ENCODE measurements around the gene RAB28.

Gene RAB28

GRCh38 chr4:13484122-13484748, at the start of gene RAB28:
Gene RAB28, minus strand, starts transcription at chr4:13484340.
- Mint-ChIP-seq H3K4me3 (peak within 1 kb of the TSS; percentile 86 to 88), H3K9me3 (no peaks in the 10 kb centered on the region), H3K4me1 (peaks cover 14 to 18% of the 10 kb centered on the region in 2 donors), H3K36me3 (peaks cover 0 to 2% of the 10 kb centered on the region in 2 donors), H3K27ac (peak within 1 kb of the TSS; percentile 98), H3K27me3 (peaks cover 8 to 15% of the 10 kb centered on the region in 2 donors)
- DNase-seq: peak; percentile 91
- peak; percentile 94 to 96 for ATAC-seq (replicated peaks)

DNA sequence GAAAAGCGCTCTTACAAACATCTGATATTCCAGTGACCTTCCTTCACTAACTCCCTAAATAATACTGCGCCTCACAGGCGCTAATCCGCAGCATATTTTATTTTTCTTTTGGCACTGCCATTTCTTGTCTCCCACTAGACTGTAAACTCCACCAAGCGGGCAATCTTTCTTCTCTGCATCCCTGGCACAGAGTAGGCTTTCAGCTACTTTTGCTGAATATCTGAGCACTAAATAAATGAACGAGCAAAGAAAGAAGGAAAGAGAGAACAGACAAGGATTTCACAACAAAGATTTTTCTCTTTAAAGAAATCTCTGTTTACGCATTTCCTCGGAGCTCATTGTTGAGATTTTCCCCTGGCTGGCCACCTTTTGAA, 47.5 kb upstream of the RAB28 start:
- H3K27ac Mint-ChIP-seq: peak overlapping the region; percentile 88
- peaks cover 16 to 25% of the 10 kb centered on the region in 2 donors for H3K4me1 Mint-ChIP-seq
- peaks cover 74 to 94% of the 10 kb centered on the region in 2 donors for H3K27me3 Mint-ChIP-seq

GRCh38 chr4:13530823-13531624, 46.9 kb upstream of the RAB28 start:
- Mint-ChIP-seq H3K9me3 (peaks cover 0 to 2% of the 10 kb centered on the region in 2 donors), H3K27ac (peak overlapping the region; percentile 88), H3K36me3 (peaks cover 0 to 2% of the 10 kb centered on the region in 2 donors), H3K4me3 (no peak overlapping the region), H3K27me3 (peaks cover 70 to 90% of the 10 kb centered on the region in 2 donors), H3K4me1 (peaks cover 16 to 25% of the 10 kb centered on the region in 2 donors)
- DNase-seq (no peak), ATAC-seq (replicated peaks) (no peak)

More for the DNA sequence above, 47.5 kb upstream of the RAB28 start:
- no peak overlapping the region for H3K4me3 Mint-ChIP-seq
- DNase-seq: no peak
- H3K9me3 Mint-ChIP-seq: peaks cover 0 to 2% of the 10 kb centered on the region in 2 donors
- H3K36me3 Mint-ChIP-seq: peaks cover 0 to 2% of the 10 kb centered on the region in 2 donors
- no peak for ATAC-seq (replicated peaks)

- H3K27ac Mint-ChIP-seq: peak overlapping the region; percentile 42
- H3K4me1 Mint-ChIP-seq: peaks cover 16 to 23% of the 10 kb centered on the region in 2 donors
- H3K4me3 Mint-ChIP-seq: peak overlapping the region in 1 of 2 donors; percentile 25
- DNase-seq (no peak), ATAC-seq (replicated peaks) (no peak)
- peaks cover under 1 to 2% of the 10 kb centered on the region in 2 donors for H3K36me3 Mint-ChIP-seq
- peaks cover 73 to 86% of the 10 kb centered on the region in 2 donors for H3K27me3 Mint-ChIP-seq
- H3K9me3 Mint-ChIP-seq: peaks cover 0 to 3% of the 10 kb centered on the region in 2 donors
Measured at GRCh38 chr4:13529128-13529919, 45.2 kb upstream of the RAB28 start.

DNA sequence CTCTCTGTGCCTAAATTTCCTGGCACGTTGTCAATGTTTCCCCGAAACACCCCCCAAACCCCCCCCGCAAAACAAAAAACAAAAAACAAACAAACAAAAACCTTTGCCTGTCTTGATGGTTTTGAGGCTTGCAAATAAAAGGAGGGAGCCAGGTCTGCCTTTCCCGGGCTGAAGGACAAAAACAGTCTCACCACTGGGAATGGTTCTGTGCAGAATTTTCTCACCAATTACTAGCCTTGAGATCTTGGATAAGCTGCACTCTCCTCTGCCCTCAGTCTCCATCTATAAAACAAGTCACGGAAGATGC, 44.6 kb upstream of the RAB28 start:
- H3K27ac Mint-ChIP-seq: peak overlapping the region; percentile 90
- DNase-seq (no peak), ATAC-seq (replicated peaks) (no peak)
- peaks cover 73 to 86% of the 10 kb centered on the region in 2 donors for H3K27me3 Mint-ChIP-seq
- H3K36me3 Mint-ChIP-seq: peaks cover 2 to 6% of the 10 kb centered on the region in 2 donors
- peaks cover 0 to 5% of the 10 kb centered on the region in 2 donors for H3K9me3 Mint-ChIP-seq
- H3K4me1 Mint-ChIP-seq: peaks cover 16 to 18% of the 10 kb centered on the region in 2 donors
- no peak overlapping the region for H3K4me3 Mint-ChIP-seq

DNA sequence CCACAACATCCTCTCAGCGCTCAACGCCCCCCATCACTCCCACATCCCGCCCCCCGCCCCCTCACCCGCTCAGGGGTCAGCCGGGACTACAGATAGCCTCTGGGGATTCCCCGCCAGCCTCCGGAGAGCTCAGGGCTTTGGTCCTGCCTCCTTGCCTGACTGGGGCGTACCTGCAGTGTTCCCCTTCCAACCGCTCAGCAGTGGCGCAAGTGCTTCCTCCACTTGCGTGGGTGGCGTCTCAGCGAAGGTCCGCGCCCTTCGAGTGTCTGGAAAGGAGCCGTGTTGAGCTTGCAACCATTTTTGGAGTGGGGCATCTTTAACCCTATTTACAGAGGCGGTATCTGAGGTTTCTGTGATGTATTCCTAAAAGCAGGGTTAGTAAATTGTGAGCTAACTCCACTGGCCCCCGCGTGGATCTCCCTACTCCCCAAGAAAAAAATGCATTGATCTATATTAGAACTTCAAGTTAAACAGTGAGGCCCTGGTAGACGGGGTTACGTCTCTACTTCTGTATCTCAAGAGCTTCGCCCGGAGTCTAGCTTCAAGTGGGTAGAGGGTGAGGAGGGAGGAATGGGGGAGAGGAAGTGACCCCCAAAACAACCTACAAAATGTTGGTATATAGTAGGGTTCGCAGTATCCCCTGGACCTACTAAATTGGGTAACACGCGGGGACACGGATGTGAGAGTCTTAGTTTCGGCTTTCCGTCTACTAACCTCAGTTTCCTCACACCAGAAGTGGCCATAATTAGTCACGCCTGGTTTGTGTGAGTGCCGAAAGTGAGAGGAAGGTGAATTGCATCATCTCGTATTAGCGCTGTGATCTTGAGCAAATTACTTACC, 44.1 kb upstream of the RAB28 start:
- ATAC-seq (replicated peaks): peak; percentile 45 to 73

GRCh38 chr4:13527192-13527980, 43.2 kb upstream of the RAB28 start:
- Mint-ChIP-seq H3K4me3 (peak overlapping the region; percentile 69 to 74), H3K9me3 (peaks cover 0 to 6% of the 10 kb centered on the region in 2 donors), H3K27me3 (peaks cover 77 to 86% of the 10 kb centered on the region in 2 donors), H3K27ac (peak overlapping the region; percentile 85), H3K36me3 (peaks cover 2 to 6% of the 10 kb centered on the region in 2 donors), H3K4me1 (peaks cover 18 to 23% of the 10 kb centered on the region in 2 donors)
- DNase-seq (no peak), ATAC-seq (replicated peaks) (peak; percentile 23)

More for the DNA sequence above, 44.1 kb upstream of the RAB28 start:
- no peak for DNase-seq
- Mint-ChIP-seq H3K4me3 (peak overlapping the region; percentile 46 to 55), H3K9me3 (peaks cover 0 to 6% of the 10 kb centered on the region in 2 donors), H3K27ac (peak overlapping the region; percentile 90), H3K4me1 (peaks cover 16 to 18% of the 10 kb centered on the region in 2 donors), H3K27me3 (peaks cover 70 to 86% of the 10 kb centered on the region in 2 donors), H3K36me3 (peaks cover 2 to 6% of the 10 kb centered on the region in 2 donors)

DNA sequence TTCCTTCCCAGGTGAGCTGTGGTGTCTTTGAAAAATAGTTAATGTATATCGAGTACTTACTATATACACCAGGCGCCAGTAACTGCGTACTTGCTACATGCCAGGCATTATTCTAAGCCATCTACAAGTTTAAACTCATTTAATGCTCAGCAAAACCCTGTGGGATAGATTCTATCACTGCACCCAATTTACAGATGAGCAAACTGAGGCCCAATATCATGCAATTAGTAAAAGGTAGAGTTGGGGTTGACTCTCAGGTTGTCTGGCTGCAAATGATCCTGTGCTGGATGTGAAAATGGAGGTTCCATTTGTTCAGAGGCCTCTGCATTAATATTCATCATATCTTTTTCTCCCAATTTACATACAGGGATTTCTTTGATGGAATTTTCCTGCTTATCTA, 42.5 kb upstream of the RAB28 start:
- no peak overlapping the region for H3K4me3 Mint-ChIP-seq
- no peak overlapping the region for H3K27ac Mint-ChIP-seq
- H3K4me1 Mint-ChIP-seq: peaks cover 18 to 23% of the 10 kb centered on the region in 2 donors
- peaks cover 2 to 6% of the 10 kb centered on the region in 2 donors for H3K36me3 Mint-ChIP-seq
- H3K27me3 Mint-ChIP-seq: peaks cover 81 to 86% of the 10 kb centered on the region in 2 donors
- ATAC-seq (replicated peaks) (no peak), DNase-seq (no peak)
- peaks cover 0 to 6% of the 10 kb centered on the region in 2 donors for H3K9me3 Mint-ChIP-seq

DNA sequence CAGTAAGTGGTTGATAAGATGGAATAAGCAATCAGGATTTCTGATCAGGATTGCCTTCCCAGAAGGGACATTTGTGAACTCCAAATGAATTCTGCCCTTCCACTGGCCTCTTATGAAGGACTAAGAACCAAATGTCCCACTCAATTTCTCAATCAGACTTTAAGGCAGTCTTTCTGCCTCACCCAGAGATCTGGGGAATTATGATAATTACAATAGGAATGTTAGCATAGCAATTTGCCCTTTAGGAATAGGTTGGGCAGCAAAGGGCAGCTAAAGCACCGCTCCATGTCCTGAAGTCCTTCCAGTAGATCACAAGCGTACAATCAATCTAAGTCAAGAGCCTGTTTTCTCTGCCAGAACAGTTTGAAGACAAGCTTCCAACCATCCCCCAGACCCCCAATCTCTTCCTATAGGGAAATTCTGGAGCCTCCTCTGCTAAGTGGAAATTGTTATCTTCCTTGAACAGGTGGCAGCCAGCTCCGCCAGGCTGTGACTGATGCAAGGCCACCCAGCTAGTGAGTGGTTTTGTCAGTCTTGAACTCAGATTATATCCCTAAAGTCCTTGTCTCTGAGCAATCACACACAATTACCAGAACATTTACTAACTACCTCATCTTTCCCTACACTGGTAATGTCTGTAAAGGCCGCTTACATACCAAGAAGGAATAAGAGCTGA, 41.6 kb upstream of the RAB28 start:
- H3K27ac Mint-ChIP-seq: no peak overlapping the region
- H3K9me3 Mint-ChIP-seq: peaks cover 0 to 6% of the 10 kb centered on the region in 2 donors
- no peak for DNase-seq
- no peak for ATAC-seq (replicated peaks)
- peaks cover 17 to 18% of the 10 kb centered on the region in 2 donors for H3K4me1 Mint-ChIP-seq
- peaks cover 77% of the 10 kb centered on the region in 2 donors for H3K27me3 Mint-ChIP-seq
- no peak overlapping the region for H3K4me3 Mint-ChIP-seq
- peaks cover 2 to 6% of the 10 kb centered on the region in 2 donors for H3K36me3 Mint-ChIP-seq

DNA sequence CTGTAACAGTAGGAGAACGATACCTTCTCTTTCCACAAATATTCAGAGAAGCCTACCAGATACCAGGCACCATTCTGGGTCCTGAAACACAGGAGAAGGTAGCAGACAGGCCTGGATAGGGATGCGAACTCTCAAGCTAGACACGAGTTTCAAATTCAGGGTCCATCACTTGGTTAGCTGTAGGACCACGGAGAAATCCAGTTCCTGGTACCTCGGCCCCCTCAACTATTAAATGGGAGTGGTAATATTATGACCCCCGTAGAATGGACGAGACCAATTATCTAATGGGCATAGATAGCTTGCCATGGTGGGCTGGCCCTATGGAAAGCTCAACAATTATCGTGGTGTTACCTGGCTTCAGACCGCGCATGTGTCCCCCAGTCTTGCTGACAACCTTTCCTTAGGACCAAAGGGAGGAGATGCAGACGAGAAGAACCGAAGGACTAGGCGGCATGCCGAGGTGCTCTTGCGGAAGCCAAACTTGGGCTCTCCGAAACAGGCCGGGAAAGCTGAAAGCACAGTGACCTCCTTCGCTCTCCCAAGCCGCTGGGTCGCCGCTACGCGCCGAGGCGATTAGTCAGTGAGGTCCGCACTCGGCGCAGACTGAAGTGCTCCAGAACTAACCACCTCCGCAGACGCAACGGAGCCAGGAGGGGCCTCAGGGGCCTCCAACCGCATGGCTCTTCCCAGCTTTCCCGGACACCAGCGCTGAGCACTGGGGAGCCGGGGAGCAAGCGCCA, 40.5 kb upstream of the RAB28 start:
- peaks cover 17 to 18% of the 10 kb centered on the region in 2 donors for H3K4me1 Mint-ChIP-seq
- peaks cover 0 to 6% of the 10 kb centered on the region in 2 donors for H3K9me3 Mint-ChIP-seq
- peak overlapping the region; percentile 31 for H3K27ac Mint-ChIP-seq
- H3K36me3 Mint-ChIP-seq: peaks cover 2 to 6% of the 10 kb centered on the region in 2 donors
- DNase-seq (no peak), ATAC-seq (replicated peaks) (no peak)
- no peak overlapping the region for H3K4me3 Mint-ChIP-seq
- peaks cover 66% of the 10 kb centered on the region in 2 donors for H3K27me3 Mint-ChIP-seq

- H3K36me3 Mint-ChIP-seq: peaks cover 2 to 6% of the 10 kb centered on the region in 2 donors
- peaks cover 14 to 15% of the 10 kb centered on the region in 2 donors for H3K4me1 Mint-ChIP-seq
- ATAC-seq (replicated peaks) (no peak), DNase-seq (no peak)
- peaks cover 58% of the 10 kb centered on the region in 2 donors for H3K27me3 Mint-ChIP-seq
- peak overlapping the region; percentile 84 for H3K27ac Mint-ChIP-seq
- peaks cover 0 to 6% of the 10 kb centered on the region in 2 donors for H3K9me3 Mint-ChIP-seq
- no peak overlapping the region for H3K4me3 Mint-ChIP-seq
Measured at GRCh38 chr4:13523591-13524503, 39.7 kb upstream of the RAB28 start.
